ENCODE results near the gene TMC1. TPM values are rescaled to one million over a fixed set of nuclear protein-coding genes. Genes with fewer than 3 reads are reported as not detected.

Gene TMC1
- total RNA-seq, 2 donors from 2014 or later, result 0.09 TPM; not detected in 1

DNA sequence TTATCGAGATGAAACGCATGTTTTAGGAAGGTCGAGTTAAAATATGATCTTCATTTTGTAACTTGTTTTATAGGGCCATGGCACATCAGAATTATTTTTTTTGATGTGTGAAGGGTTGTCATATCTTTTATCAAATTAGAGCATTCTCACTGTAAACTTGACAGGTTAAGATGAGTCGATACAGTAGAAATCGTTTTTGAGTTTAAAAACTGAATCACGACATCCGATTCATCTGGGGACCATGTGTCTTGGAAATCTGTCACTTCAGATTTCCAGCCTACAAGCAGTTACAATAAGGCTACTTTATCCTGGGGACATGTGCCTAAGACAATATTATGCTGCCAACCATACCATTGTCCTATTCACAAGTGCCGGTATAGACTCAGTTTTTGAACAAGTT, 295.3 kb downstream of the TMC1 start:
- Histone ChIP-seq H3K27ac (ENCODE audit: low read depth, low read length) (no peak overlapping the region), H3K27me3 (ENCODE audit: control insufficient read depth, insufficient read depth, low read length, poor library complexity, severe bottlenecking) (no peaks in the 10 kb centered on the region), H3K36me3 (ENCODE audit: control insufficient read depth, insufficient read depth, low read length) (no peaks in the 10 kb centered on the region), H3K9me3 (ENCODE audit: control insufficient read depth, low read length) (no peaks in the 10 kb centered on the region), H3K9ac (ENCODE audit: extremely low read depth, low read length, poor library complexity, severe bottlenecking) (no peak overlapping the region), H3K4me1 (ENCODE audit: control insufficient read depth, insufficient read depth, low read length) (no peaks in the 10 kb centered on the region), H3K4me3 (ENCODE audit: low read length) (no peak overlapping the region)
- Mint-ChIP-seq H3K27ac (no peak overlapping the region), H3K4me1 (no peaks in the 10 kb centered on the region), H3K4me3 (no peak overlapping the region), H3K36me3 (ENCODE audit: low read depth) (no peaks in the 10 kb centered on the region), H3K9me3 (no peaks in the 10 kb centered on the region), H3K27me3 (ENCODE audit: insufficient read depth) (no peaks in the 10 kb centered on the region)
- 97 to 98% methylated on average over 5 to 8 of the region's 8 CpGs for WGBS, 2 experiments (ENCODE audit: insufficient coverage in 1 of 2, insufficient read length in 1 of 2)
- no peak for DNase-seq
- TF ChIP-seq CTCF (conservative IDR thresholded peaks at IDR 0.05), result no peak

DNA sequence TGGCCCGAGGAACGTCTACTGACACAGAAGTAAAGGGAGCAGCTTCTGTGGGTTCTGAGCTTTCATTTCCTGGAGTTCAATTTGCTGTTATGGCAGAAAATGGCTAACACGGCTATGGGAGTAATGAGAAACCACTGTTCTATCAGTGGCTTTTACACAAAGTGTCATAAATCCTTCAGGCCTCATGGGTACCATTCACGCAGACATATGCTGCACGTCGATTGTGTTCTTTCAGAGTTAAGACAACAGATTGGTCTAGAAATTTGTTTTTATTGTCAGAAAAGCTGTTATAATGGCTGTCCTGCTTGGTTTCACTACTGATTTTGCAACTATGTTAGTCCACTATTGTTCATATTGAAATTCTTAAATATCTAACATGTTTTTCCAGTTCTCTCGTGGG, 296.0 kb downstream of the TMC1 start:
- 96 to 98% methylated on average over 5 to 7 of the region's 7 CpGs for WGBS, 2 experiments (ENCODE audit: insufficient coverage in 1 of 2, insufficient read length in 1 of 2)
- H3K9ac ChIP-seq (ENCODE audit: extremely low read depth, low read length, poor library complexity, severe bottlenecking), result no peak overlapping the region
- no peak for DNase-seq
- no peaks in the 10 kb centered on the region for H3K27me3 Mint-ChIP-seq (ENCODE audit: insufficient read depth)
- H3K27ac ChIP-seq (ENCODE audit: low read depth, low read length), result no peak overlapping the region
- H3K27ac Mint-ChIP-seq, result no peak overlapping the region
- H3K4me1 ChIP-seq (ENCODE audit: control insufficient read depth, insufficient read depth, low read length), result no peaks in the 10 kb centered on the region
- H3K4me3 Mint-ChIP-seq, result no peak overlapping the region
- H3K9me3 ChIP-seq (ENCODE audit: control insufficient read depth, low read length), result no peaks in the 10 kb centered on the region
- no peaks in the 10 kb centered on the region for H3K9me3 Mint-ChIP-seq
- no peak overlapping the region for H3K4me3 ChIP-seq (ENCODE audit: low read length)
- no peaks in the 10 kb centered on the region for H3K27me3 ChIP-seq (ENCODE audit: control insufficient read depth, insufficient read depth, low read length, poor library complexity, severe bottlenecking)
- H3K36me3 ChIP-seq (ENCODE audit: control insufficient read depth, insufficient read depth, low read length), result no peaks in the 10 kb centered on the region
- H3K36me3 Mint-ChIP-seq (ENCODE audit: low read depth), result no peaks in the 10 kb centered on the region
- no peaks in the 10 kb centered on the region for H3K4me1 Mint-ChIP-seq
- no peak for TF ChIP-seq CTCF (conservative IDR thresholded peaks at IDR 0.05)

- H3K27me3 Mint-ChIP-seq (ENCODE audit: insufficient read depth), result no peaks in the 10 kb centered on the region
- H3K9me3 Mint-ChIP-seq, result no peaks in the 10 kb centered on the region
- Histone ChIP-seq H3K27ac (ENCODE audit: low read depth, low read length) (no peak overlapping the region), H3K4me1 (ENCODE audit: control insufficient read depth, insufficient read depth, low read length) (no peaks in the 10 kb centered on the region), H3K9ac (ENCODE audit: extremely low read depth, low read length, poor library complexity, severe bottlenecking) (no peak overlapping the region), H3K27me3 (ENCODE audit: control insufficient read depth, insufficient read depth, low read length, poor library complexity, severe bottlenecking) (no peaks in the 10 kb centered on the region), H3K36me3 (ENCODE audit: control insufficient read depth, insufficient read depth, low read length) (no peaks in the 10 kb centered on the region), H3K4me3 (ENCODE audit: low read length) (no peak overlapping the region), H3K9me3 (ENCODE audit: control insufficient read depth, low read length) (no peaks in the 10 kb centered on the region)
- TF ChIP-seq CTCF (conservative IDR thresholded peaks at IDR 0.05), result no peak
- no peaks in the 10 kb centered on the region for H3K36me3 Mint-ChIP-seq (ENCODE audit: low read depth)
- WGBS, 2 experiments (ENCODE audit: insufficient coverage in 1 of 2, insufficient read length in 1 of 2), result 63 to 95% methylated on average over 1 to 3 of the region's 3 CpGs
- no peak overlapping the region for H3K4me3 Mint-ChIP-seq
- H3K27ac Mint-ChIP-seq, result no peak overlapping the region
- peaks cover 2% of the 10 kb centered on the region for H3K4me1 Mint-ChIP-seq
- DNase-seq, result no peak
These were observed 297.0 kb downstream of the TMC1 start for GRCh38 chr9:72818385-72818784.
